Measurements from ENCODE around the gene PRKCB.

Gene PRKCB

DNA sequence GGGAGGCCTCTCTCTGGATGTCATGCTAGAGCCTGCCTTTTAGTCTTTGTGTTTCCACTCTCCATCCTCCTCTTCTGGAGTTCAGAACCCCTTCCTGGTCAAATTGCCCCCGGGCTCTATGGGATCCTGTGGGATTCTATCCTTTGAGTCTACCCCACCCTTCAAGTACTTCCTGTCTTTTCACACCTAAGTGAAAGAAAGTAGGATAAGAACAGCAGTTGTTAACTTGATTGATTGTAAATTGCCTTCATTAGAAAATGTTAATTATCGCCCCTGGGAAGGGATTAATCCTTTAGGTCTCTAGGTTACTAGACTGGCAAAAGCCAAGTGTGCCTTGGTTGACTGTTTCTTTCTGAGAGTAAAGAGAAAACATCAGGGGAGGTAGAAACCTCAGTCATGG, 30.1 kb downstream of the PRKCB start:
- H3K27me3 ChIP-seq: no peaks in the 10 kb centered on the region
- no peaks in the 10 kb centered on the region for H3K9me3 ChIP-seq
- peak overlapping the region; percentile 54 for H3K27ac ChIP-seq
- TF ChIP-seq, protein P1, sequence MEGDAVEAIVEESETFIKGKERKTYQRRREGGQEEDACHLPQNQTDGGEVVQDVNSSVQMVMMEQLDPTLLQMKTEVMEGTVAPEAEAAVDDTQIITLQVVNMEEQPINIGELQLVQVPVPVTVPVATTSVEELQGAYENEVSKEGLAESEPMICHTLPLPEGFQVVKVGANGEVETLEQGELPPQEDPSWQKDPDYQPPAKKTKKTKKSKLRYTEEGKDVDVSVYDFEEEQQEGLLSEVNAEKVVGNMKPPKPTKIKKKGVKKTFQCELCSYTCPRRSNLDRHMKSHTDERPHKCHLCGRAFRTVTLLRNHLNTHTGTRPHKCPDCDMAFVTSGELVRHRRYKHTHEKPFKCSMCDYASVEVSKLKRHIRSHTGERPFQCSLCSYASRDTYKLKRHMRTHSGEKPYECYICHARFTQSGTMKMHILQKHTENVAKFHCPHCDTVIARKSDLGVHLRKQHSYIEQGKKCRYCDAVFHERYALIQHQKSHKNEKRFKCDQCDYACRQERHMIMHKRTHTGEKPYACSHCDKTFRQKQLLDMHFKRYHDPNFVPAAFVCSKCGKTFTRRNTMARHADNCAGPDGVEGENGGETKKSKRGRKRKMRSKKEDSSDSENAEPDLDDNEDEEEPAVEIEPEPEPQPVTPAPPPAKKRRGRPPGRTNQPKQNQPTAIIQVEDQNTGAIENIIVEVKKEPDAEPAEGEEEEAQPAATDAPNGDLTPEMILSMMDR (IDR thresholded peaks at IDR 0.05): no peak
- no peak overlapping the region for H3K4me3 ChIP-seq (ENCODE audit: low read depth in 1 of 2, low read length in 1 of 2)
- H3K4me1 ChIP-seq (ENCODE audit: control insufficient read depth in 1 of 2, insufficient read depth in 1 of 2, low read depth in 1 of 2, low read length in 1 of 2): peaks cover 84 to 88% of the 10 kb centered on the region in 2 experiments
- no peaks in the 10 kb centered on the region for H3K36me3 ChIP-seq

DNA sequence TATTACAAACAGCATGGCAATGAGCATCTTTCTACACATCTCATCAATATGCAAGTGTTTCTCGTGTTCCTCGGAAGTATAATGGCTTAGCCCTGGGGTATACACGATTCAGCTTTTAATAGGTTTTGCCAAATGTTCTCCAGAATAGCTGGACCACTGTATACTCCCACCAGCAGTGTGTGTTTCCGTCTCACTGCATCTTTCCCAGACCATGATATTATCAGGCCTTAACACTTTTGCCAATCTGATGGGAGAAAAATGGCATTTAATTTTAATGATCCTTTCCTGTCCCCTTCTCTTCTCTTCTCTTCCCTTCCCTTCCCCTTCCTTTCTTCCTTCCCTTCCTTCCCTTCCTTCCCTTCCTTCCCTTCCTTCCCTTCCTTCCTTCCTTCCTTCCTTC, 30.8 kb downstream of the PRKCB start:
- H3K27me3 ChIP-seq: no peaks in the 10 kb centered on the region
- H3K36me3 ChIP-seq: no peaks in the 10 kb centered on the region
- H3K27ac ChIP-seq: peak overlapping the region; percentile 54
- TF ChIP-seq, protein P1 (IDR thresholded peaks at IDR 0.05): no peak
- H3K4me3 ChIP-seq (ENCODE audit: low read depth in 1 of 2, low read length in 1 of 2): no peak overlapping the region
- no peaks in the 10 kb centered on the region for H3K9me3 ChIP-seq
- H3K4me1 ChIP-seq (ENCODE audit: control insufficient read depth in 1 of 2, insufficient read depth in 1 of 2, low read depth in 1 of 2, low read length in 1 of 2): peaks cover 77 to 87% of the 10 kb centered on the region in 2 experiments

DNA sequence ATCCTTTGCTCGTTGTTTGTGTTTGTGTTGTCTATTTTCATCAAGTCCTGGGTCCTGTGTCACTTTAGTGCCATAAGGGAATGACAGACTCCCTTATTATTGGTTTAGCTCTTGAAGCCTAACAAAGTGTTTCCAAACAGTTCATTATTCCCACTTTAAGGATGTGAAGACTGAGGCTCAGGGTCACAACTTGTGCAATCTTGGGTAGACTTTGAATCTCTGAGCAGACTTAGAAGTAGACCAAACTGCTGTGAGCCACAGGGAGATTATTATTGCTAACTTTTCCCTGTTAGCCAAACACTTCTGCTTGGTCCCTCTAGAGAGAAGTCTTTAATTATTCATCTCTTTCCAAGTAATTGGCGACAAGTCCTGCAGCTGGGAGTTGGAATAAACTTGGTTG, 31.8 kb downstream of the PRKCB start:
- H3K9me3 ChIP-seq: no peaks in the 10 kb centered on the region
- peaks cover 75 to 87% of the 10 kb centered on the region in 2 experiments for H3K4me1 ChIP-seq (ENCODE audit: control insufficient read depth in 1 of 2, insufficient read depth in 1 of 2, low read depth in 1 of 2, low read length in 1 of 2)

DNA sequence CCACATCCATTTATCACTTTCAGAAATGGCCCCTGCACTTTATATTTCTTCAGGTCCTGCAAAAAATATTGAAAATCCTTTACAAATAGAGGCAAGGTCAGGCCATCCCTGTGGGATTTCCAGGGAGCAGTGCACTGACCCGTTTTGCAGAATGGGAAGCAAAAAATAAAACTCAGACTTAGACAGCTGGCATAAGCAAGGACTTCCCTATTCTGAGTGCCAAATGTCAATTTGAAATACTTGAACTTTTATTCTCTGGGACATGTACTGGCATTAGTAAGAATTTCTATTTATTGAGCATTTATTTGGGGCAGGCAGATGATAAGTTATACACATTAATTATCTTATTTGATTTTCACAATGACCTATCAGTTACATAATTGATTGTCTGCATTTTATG, 32.4 kb downstream of the PRKCB start:
- Histone ChIP-seq H3K36me3 (no peaks in the 10 kb centered on the region), H3K4me3 (ENCODE audit: low read depth in 1 of 2, low read length in 1 of 2) (no peak overlapping the region), H3K27me3 (no peaks in the 10 kb centered on the region), H3K4me1 (ENCODE audit: control insufficient read depth in 1 of 2, insufficient read depth in 1 of 2, low read depth in 1 of 2, low read length in 1 of 2) (peaks cover 72 to 86% of the 10 kb centered on the region in 2 experiments), H3K27ac (peak overlapping the region; percentile 59), H3K9me3 (no peaks in the 10 kb centered on the region)
- TF ChIP-seq, protein P1 (IDR thresholded peaks at IDR 0.05): no peak

More for the DNA sequence above, 31.8 kb downstream of the PRKCB start:
- peak overlapping the region; percentile 59 for H3K27ac ChIP-seq
- TF ChIP-seq, protein P1 (IDR thresholded peaks at IDR 0.05): no peak
- no peak overlapping the region for H3K4me3 ChIP-seq (ENCODE audit: low read depth in 1 of 2, low read length in 1 of 2)
- H3K27me3 ChIP-seq: no peaks in the 10 kb centered on the region
- H3K36me3 ChIP-seq: no peaks in the 10 kb centered on the region

DNA sequence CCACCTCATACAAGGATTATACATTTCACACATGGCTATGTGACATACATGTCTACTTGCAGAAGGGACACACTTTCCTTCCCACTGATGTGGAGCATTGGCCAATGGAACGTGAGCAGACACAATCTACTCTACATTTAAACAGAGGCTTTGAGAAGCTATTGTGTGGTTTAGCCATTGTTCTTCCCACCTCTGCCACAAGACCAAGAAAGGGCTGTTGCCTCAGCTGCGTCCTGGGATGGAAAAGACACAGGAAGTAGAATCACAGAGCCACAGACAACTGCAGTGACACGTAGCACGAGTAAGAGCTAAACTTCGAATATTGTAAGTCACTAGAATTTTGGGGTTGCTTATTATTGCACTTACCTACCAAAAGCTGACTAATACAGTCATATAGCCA, 33.3 kb downstream of the PRKCB start:
- Histone ChIP-seq H3K36me3 (no peaks in the 10 kb centered on the region), H3K27me3 (no peaks in the 10 kb centered on the region), H3K4me1 (ENCODE audit: control insufficient read depth in 1 of 2, insufficient read depth in 1 of 2, low read depth in 1 of 2, low read length in 1 of 2) (peaks cover 65 to 83% of the 10 kb centered on the region in 2 experiments), H3K27ac (peak overlapping the region; percentile 59), H3K9me3 (no peaks in the 10 kb centered on the region), H3K4me3 (ENCODE audit: low read depth in 1 of 2, low read length in 1 of 2) (no peak overlapping the region)
- TF ChIP-seq, protein P1 (IDR thresholded peaks at IDR 0.05): no peak

DNA sequence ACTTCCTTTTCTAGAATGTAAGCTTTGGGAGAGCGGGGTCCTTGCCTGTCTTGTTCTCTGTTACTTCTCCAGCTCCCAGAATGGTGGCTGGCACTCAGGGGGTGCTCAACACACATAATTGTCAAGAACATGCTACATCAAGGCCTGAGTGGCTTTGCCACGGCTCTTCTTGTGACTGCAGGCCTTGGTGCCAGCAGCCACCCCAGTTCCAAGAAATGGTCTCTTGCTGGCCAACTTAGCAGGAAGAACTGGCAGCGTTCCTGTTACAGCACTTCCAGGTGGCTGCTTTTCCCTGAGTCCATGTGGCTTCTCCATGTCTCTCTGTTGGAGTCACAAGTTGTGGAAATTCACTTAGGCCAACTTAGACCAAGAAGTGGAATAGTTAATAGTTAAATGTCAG, 36.1 kb downstream of the PRKCB start:
- Histone ChIP-seq H3K27me3 (no peaks in the 10 kb centered on the region), H3K9me3 (no peaks in the 10 kb centered on the region), H3K4me1 (ENCODE audit: control insufficient read depth in 1 of 2, insufficient read depth in 1 of 2, low read depth in 1 of 2, low read length in 1 of 2) (peaks cover 56 to 66% of the 10 kb centered on the region in 2 experiments), H3K36me3 (no peaks in the 10 kb centered on the region), H3K4me3 (ENCODE audit: low read depth in 1 of 2, low read length in 1 of 2) (no peak overlapping the region), H3K27ac (peak overlapping the region; percentile 42)
- TF ChIP-seq, protein P1 (IDR thresholded peaks at IDR 0.05): no peak

Measured in neutrophil (primary cell).